ENCODE measurements around the gene CPN1.

Gene CPN1

DNA sequence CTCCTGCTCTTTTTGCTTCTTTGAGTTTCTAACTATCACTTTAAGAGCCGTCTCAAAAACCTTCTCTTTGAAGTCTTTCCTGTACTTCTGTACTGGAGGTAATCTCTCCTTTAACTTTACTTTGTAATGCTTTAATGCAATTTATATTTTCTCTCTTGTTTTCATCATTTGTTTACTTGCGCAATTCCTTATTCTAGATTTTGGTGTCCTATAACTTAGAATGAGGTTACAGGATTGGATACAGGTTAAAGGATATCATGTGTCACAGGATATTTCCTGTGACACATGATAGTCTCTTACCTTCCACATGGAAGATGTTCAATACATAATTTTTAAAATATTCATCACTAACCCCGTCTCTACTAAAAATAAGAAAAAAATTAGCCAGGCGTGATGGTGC is 42.4 kb upstream of the CPN1 start:
- Histone ChIP-seq H3K4me2 (ENCODE audit: low read length) (no peak overlapping the region), H3K4me1 (ENCODE audit: control insufficient read depth, low read depth, low read length) (no peaks in the 10 kb centered on the region), H3K79me1 (ENCODE audit: low read length) (no peaks in the 10 kb centered on the region), H3K18ac (ENCODE audit: low read length) (no peak overlapping the region), H3K4ac (ENCODE audit: low read depth, low read length) (no peak overlapping the region), H2AK5ac (ENCODE audit: low read length) (no peak overlapping the region), H2BK5ac (ENCODE audit: low read length) (no peak overlapping the region), H3K27me3 (ENCODE audit: insufficient read depth, low read length, poor library complexity) (no peaks in the 10 kb centered on the region), H3K56ac (ENCODE audit: low read length) (no peak overlapping the region), H2BK120ac (ENCODE audit: low read depth, low read length) (no peak overlapping the region), H3K79me2 (ENCODE audit: control insufficient read depth, insufficient read depth, low read length) (no peaks in the 10 kb centered on the region), H4K8ac (ENCODE audit: low read depth, low read length) (no peak overlapping the region), H3K27ac (ENCODE audit: low read depth, low read length) (no peak overlapping the region), H2BK15ac (replicated peaks; ENCODE audit: low read depth) (no peak overlapping the region), H3K4me3 (ENCODE audit: low read length) (no peak overlapping the region), H3K9ac (ENCODE audit: low read length) (no peak overlapping the region), H4K5ac (ENCODE audit: low read length) (no peak overlapping the region), H3K36me3 (ENCODE audit: control insufficient read depth, insufficient read depth, low read length) (no peaks in the 10 kb centered on the region), H3K23ac (ENCODE audit: low read length) (no peak overlapping the region)
- DNase-seq, result no peak
- no CpG with 5 or more reads among the region's 4 CpGs for WGBS (ENCODE audit: extremely low coverage, insufficient coverage, low lambda C conversion rate)

DNA sequence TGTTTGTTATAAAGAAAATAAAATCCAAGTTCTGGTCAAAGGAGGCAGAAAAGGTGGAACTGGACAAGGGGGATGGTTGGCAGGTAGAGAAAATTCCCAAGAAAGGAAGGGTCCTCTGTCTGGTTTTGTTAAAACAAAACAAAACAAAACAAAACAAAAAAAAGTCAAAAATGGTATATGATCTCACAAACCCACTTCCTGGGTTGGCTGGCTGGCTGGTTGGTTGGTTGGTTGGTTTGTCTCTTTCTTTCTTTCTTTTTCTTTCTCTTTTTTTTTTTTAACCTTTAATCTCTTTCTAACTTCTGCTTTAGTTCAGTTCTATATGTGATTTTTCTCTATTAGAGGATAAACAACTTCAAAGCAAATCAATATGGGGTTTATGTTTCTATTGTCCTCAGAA is 41.1 kb upstream of the CPN1 start:
- Histone ChIP-seq H3K27ac (ENCODE audit: low read depth, low read length) (no peak overlapping the region), H2BK5ac (ENCODE audit: low read length) (no peak overlapping the region), H3K79me1 (ENCODE audit: low read length) (no peaks in the 10 kb centered on the region), H3K18ac (ENCODE audit: low read length) (no peak overlapping the region), H3K79me2 (ENCODE audit: control insufficient read depth, insufficient read depth, low read length) (no peaks in the 10 kb centered on the region), H3K4me2 (ENCODE audit: low read length) (no peak overlapping the region), H3K23ac (ENCODE audit: low read length) (no peak overlapping the region), H2AK5ac (ENCODE audit: low read length) (no peak overlapping the region), H3K56ac (ENCODE audit: low read length) (no peak overlapping the region), H3K36me3 (ENCODE audit: control insufficient read depth, insufficient read depth, low read length) (no peaks in the 10 kb centered on the region), H3K27me3 (ENCODE audit: insufficient read depth, low read length, poor library complexity) (no peaks in the 10 kb centered on the region), H3K4me3 (ENCODE audit: low read length) (no peak overlapping the region), H2BK120ac (ENCODE audit: low read depth, low read length) (no peak overlapping the region), H2BK15ac (replicated peaks; ENCODE audit: low read depth) (no peak overlapping the region), H3K4me1 (ENCODE audit: control insufficient read depth, low read depth, low read length) (no peaks in the 10 kb centered on the region), H4K8ac (ENCODE audit: low read depth, low read length) (no peak overlapping the region), H3K4ac (ENCODE audit: low read depth, low read length) (no peak overlapping the region), H4K5ac (ENCODE audit: low read length) (no peak overlapping the region), H3K9ac (ENCODE audit: low read length) (no peak overlapping the region)
- DNase-seq, result no peak

DNA sequence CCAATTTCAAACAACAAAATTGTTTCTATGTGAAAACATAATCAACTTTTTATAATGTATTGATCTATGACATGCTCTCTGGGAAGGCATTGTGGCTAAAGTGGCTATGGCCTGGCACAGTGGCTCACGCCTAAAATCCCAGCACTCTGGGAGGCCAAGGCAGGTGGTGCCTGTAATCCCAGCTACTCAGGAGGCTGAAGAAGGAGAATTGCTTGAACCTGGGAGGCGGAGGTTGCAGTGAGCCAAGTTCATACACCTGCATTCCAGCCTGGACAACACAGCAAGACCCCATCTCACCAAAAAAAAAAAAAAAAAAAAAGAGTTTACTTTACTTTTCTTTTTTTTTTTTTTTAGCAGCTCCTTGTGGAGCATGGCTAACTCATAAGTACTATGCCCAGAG is 38.9 kb upstream of the CPN1 start:
- H3K4me3 ChIP-seq (ENCODE audit: low read length), result no peak overlapping the region
- no peak overlapping the region for H3K27ac ChIP-seq (ENCODE audit: low read depth, low read length)
- no peak overlapping the region for H3K4me2 ChIP-seq (ENCODE audit: low read length)
- H3K23ac ChIP-seq (ENCODE audit: low read length), result no peak overlapping the region
- WGBS (ENCODE audit: extremely low coverage, insufficient coverage, low lambda C conversion rate), result no CpG with 5 or more reads among the region's 2 CpGs
- no peak overlapping the region for H4K8ac ChIP-seq (ENCODE audit: low read depth, low read length)
- H3K4me1 ChIP-seq (ENCODE audit: control insufficient read depth, low read depth, low read length), result no peaks in the 10 kb centered on the region
- no peak overlapping the region for H3K9ac ChIP-seq (ENCODE audit: low read length)
- no peak overlapping the region for H2BK15ac ChIP-seq (replicated peaks; ENCODE audit: low read depth)
- H3K36me3 ChIP-seq (ENCODE audit: control insufficient read depth, insufficient read depth, low read length), result no peaks in the 10 kb centered on the region
- H2BK120ac ChIP-seq (ENCODE audit: low read depth, low read length), result no peak overlapping the region
- no peak overlapping the region for H4K5ac ChIP-seq (ENCODE audit: low read length)
- H3K79me1 ChIP-seq (ENCODE audit: low read length), result no peaks in the 10 kb centered on the region
- H2BK5ac ChIP-seq (ENCODE audit: low read length), result no peak overlapping the region
- no peak overlapping the region for H2AK5ac ChIP-seq (ENCODE audit: low read length)
- H3K4ac ChIP-seq (ENCODE audit: low read depth, low read length), result no peak overlapping the region
- H3K56ac ChIP-seq (ENCODE audit: low read length), result no peak overlapping the region
- no peak overlapping the region for H3K18ac ChIP-seq (ENCODE audit: low read length)
- H3K79me2 ChIP-seq (ENCODE audit: control insufficient read depth, insufficient read depth, low read length), result no peaks in the 10 kb centered on the region
- DNase-seq, result no peak
- H3K27me3 ChIP-seq (ENCODE audit: insufficient read depth, low read length, poor library complexity), result no peaks in the 10 kb centered on the region

DNA sequence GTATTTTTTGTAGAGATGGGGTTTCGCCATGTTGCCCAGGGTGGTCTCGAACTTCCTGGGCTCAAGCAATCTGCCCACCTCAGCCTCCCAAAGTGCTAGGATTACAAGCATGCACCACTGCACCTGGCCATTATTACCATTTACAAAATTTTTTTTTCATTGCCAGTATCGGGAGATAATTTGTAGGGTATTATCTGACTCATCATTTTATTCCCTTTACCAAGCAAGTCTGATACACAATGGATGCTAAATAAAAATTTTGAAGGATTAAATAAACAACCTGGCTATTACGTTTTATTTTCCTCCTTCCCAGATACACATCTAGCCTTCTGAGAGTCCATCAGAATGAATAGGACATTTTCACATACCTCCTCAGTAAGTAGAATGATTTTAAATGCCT is 38.1 kb upstream of the CPN1 start:
- no peak overlapping the region for H3K9ac ChIP-seq (ENCODE audit: low read length)
- H2BK5ac ChIP-seq (ENCODE audit: low read length), result no peak overlapping the region
- no peak overlapping the region for H3K4me3 ChIP-seq (ENCODE audit: low read length)
- H3K27ac ChIP-seq (ENCODE audit: low read depth, low read length), result no peak overlapping the region
- no peaks in the 10 kb centered on the region for H3K79me1 ChIP-seq (ENCODE audit: low read length)
- no peak overlapping the region for H3K4me2 ChIP-seq (ENCODE audit: low read length)
- no peak for DNase-seq
- no peaks in the 10 kb centered on the region for H3K36me3 ChIP-seq (ENCODE audit: control insufficient read depth, insufficient read depth, low read length)
- no peak overlapping the region for H3K23ac ChIP-seq (ENCODE audit: low read length)
- H3K18ac ChIP-seq (ENCODE audit: low read length), result no peak overlapping the region
- no peak overlapping the region for H2BK120ac ChIP-seq (ENCODE audit: low read depth, low read length)
- no CpG with 5 or more reads among the region's 4 CpGs for WGBS (ENCODE audit: extremely low coverage, insufficient coverage, low lambda C conversion rate)
- H3K79me2 ChIP-seq (ENCODE audit: control insufficient read depth, insufficient read depth, low read length), result no peaks in the 10 kb centered on the region
- H2AK5ac ChIP-seq (ENCODE audit: low read length), result no peak overlapping the region
- H3K4ac ChIP-seq (ENCODE audit: low read depth, low read length), result no peak overlapping the region
- no peak overlapping the region for H3K56ac ChIP-seq (ENCODE audit: low read length)
- H3K4me1 ChIP-seq (ENCODE audit: control insufficient read depth, low read depth, low read length), result no peaks in the 10 kb centered on the region
- no peaks in the 10 kb centered on the region for H3K27me3 ChIP-seq (ENCODE audit: insufficient read depth, low read length, poor library complexity)
- H4K8ac ChIP-seq (ENCODE audit: low read depth, low read length), result no peak overlapping the region
- H2BK15ac ChIP-seq (replicated peaks; ENCODE audit: low read depth), result no peak overlapping the region
- no peak overlapping the region for H4K5ac ChIP-seq (ENCODE audit: low read length)

DNA sequence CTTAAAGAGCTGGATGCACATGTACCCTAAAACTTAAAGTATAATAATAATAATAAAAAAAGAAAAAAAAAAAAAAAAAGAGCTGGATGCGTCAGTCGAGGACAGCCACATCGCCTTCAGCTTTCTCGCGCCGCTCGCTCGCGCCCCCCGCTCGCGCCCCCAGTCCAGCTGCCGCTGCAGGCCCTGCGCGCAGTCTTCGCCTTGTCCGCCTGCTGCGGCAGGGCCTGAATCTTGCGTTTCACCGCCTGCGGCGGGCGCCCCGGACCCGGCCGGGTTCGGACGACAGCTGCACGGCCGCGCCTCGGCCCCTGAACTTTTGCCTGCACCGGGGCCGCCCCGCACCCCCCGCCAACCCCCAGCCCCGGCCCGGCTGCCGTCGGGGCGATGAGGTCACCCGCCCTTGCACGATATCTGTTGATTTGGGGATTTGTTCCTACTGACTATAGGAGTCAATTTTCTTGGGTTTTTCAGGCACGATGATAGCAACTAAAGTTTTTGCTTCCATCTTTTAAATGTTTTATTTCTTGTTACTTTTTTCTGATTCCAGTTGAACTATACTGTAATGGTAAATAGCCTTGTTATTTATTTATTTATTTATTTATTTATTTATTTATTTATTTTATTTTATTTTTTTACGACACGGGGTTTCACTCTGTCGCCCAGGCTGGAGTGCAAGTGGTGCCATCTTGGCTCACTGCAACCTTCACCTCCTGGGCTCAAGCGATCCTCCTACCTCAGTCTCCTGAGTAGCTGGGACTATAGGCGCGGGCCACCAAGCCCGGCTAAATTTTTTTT is 33.5 kb upstream of the CPN1 start:
- no peak overlapping the region for H3K56ac ChIP-seq (ENCODE audit: low read length)
- H2BK5ac ChIP-seq (ENCODE audit: low read length), result no peak overlapping the region
- no peak overlapping the region for H3K9ac ChIP-seq (ENCODE audit: low read length)
- no peak overlapping the region for H4K5ac ChIP-seq (ENCODE audit: low read length)
- H3K4me2 ChIP-seq (ENCODE audit: low read length), result no peak overlapping the region
- no peak overlapping the region for H2AK5ac ChIP-seq (ENCODE audit: low read length)
- H2BK15ac ChIP-seq (replicated peaks; ENCODE audit: low read depth), result no peak overlapping the region
- no peak overlapping the region for H3K27ac ChIP-seq (ENCODE audit: low read depth, low read length)
- H3K23ac ChIP-seq (ENCODE audit: low read length), result no peak overlapping the region
- no peaks in the 10 kb centered on the region for H3K79me2 ChIP-seq (ENCODE audit: control insufficient read depth, insufficient read depth, low read length)
- H3K27me3 ChIP-seq (ENCODE audit: insufficient read depth, low read length, poor library complexity), result no peaks in the 10 kb centered on the region
- H2BK120ac ChIP-seq (ENCODE audit: low read depth, low read length), result no peak overlapping the region
- no peaks in the 10 kb centered on the region for H3K36me3 ChIP-seq (ENCODE audit: control insufficient read depth, insufficient read depth, low read length)
- H3K18ac ChIP-seq (ENCODE audit: low read length), result no peak overlapping the region
- no peak overlapping the region for H3K4ac ChIP-seq (ENCODE audit: low read depth, low read length)
- H3K4me3 ChIP-seq (ENCODE audit: low read length), result no peak overlapping the region
- no CpG with 5 or more reads among the region's 51 CpGs for WGBS (ENCODE audit: extremely low coverage, insufficient coverage, low lambda C conversion rate)
- H4K8ac ChIP-seq (ENCODE audit: low read depth, low read length), result no peak overlapping the region
- H3K4me1 ChIP-seq (ENCODE audit: control insufficient read depth, low read depth, low read length), result no peaks in the 10 kb centered on the region
- no peaks in the 10 kb centered on the region for H3K79me1 ChIP-seq (ENCODE audit: low read length)
- no peak for DNase-seq

DNA sequence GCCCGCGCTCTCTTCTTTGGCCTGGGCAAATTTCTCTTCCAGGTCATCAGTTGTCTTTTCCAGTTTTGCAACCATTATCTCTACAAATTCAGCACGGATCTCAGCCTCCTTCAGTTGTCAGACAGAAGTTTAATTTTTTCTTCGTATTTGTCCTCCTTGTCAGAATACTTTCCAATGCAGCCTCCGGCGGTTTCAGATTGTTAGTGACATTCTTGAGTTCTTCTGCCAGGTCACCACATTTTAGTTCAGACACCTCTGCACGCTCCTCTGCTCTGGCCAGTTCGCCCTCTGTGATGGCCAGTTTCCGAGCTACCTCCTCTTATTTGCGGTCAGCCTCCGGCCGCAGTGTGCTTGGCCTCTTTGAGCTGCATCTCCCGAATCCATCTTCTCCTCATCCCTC is 32.8 kb upstream of the CPN1 start:
- Histone ChIP-seq H2AK5ac (ENCODE audit: low read length) (no peak overlapping the region), H3K27me3 (ENCODE audit: insufficient read depth, low read length, poor library complexity) (no peaks in the 10 kb centered on the region), H3K4me2 (ENCODE audit: low read length) (no peak overlapping the region), H2BK15ac (replicated peaks; ENCODE audit: low read depth) (no peak overlapping the region), H4K5ac (ENCODE audit: low read length) (no peak overlapping the region), H3K18ac (ENCODE audit: low read length) (no peak overlapping the region), H3K36me3 (ENCODE audit: control insufficient read depth, insufficient read depth, low read length) (no peaks in the 10 kb centered on the region), H3K79me1 (ENCODE audit: low read length) (no peaks in the 10 kb centered on the region), H2BK5ac (ENCODE audit: low read length) (no peak overlapping the region), H3K9ac (ENCODE audit: low read length) (no peak overlapping the region), H3K4ac (ENCODE audit: low read depth, low read length) (no peak overlapping the region), H3K4me3 (ENCODE audit: low read length) (no peak overlapping the region), H3K56ac (ENCODE audit: low read length) (no peak overlapping the region), H3K23ac (ENCODE audit: low read length) (no peak overlapping the region), H3K79me2 (ENCODE audit: control insufficient read depth, insufficient read depth, low read length) (no peaks in the 10 kb centered on the region), H4K8ac (ENCODE audit: low read depth, low read length) (no peak overlapping the region), H2BK120ac (ENCODE audit: low read depth, low read length) (no peak overlapping the region), H3K27ac (ENCODE audit: low read depth, low read length) (no peak overlapping the region), H3K4me1 (ENCODE audit: control insufficient read depth, low read depth, low read length) (no peaks in the 10 kb centered on the region)
- WGBS (ENCODE audit: extremely low coverage, insufficient coverage, low lambda C conversion rate), result no CpG with 5 or more reads among the region's 13 CpGs
- DNase-seq, result no peak
